NOMO-1 (cell line): Measurements from ENCODE around the gene UBTD2.
A peak's percentile ranks its signal among the peaks of the same experiment; 100 is the strongest.
"Not testable (repeated sequence)": the region's sequence is repeated elsewhere in the genome, so short reads cannot be mapped to it uniquely, and the experiment has no call there.

Source experiments
- DNase-seq, 2 experiments: peaks; one replicate each; lab custom pipeline; 2025; ENCODE audit not compliant: unreplicated experiment in 2 of 2; lab: John Stamatoyannopoulos, UW

UBTD2 gene

DNA sequence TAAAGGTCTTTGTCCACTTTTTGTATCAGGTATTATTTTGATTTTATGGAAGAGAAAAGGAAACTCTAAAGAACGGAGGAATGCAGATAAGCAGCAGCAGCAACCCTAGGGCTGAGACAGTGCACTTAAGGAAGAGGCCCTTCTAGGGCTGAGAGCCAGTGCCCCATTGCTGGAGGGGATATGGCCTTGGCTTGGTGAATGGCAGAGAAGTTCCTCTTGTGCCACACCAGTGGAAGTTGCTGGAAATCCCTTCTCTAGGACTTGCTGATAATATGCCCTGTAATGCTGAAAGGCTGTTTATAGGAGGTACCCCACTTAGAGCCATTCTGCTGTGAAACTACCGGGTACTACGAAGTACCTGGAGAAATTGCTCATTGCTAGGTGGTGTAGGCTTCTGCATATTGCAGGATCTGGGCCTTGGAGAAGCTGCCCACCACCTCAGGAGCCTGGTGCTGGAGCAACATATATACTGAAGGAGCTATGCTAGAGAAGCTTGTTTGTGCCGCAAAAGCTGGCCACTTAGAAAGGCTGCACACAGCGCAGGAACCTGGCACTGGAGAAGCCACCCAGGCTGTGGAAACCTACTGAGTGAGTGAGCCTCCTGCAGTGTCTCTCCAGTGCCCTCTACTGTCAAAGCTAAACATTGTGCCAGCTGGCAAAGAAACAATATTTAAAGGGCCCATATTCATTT is 9.6 kb upstream of the UBTD2 start:
- DNase-seq, result peak; percentile 47 to 78

DNA sequence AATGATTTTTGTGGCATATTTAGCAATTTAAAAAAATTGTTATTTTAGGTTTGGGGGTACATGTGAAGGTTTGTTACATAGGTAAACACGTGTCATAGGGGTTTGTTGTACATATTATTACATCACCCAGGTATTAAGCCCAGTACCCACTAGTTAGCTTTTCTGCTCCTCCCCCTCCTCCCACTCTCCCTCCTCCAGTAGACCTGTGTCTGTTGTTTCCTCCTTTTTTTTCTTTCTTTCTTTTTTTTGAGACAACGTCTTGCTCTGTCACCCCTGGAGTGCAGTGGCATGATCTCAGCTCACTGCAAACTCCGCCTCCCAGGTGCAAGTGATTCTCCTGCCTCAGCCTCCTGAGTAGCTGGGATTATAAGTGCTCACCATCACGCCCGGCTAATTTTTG is 8.3 kb upstream of the UBTD2 start:
- DNase-seq, result not testable (repeated sequence)

DNA sequence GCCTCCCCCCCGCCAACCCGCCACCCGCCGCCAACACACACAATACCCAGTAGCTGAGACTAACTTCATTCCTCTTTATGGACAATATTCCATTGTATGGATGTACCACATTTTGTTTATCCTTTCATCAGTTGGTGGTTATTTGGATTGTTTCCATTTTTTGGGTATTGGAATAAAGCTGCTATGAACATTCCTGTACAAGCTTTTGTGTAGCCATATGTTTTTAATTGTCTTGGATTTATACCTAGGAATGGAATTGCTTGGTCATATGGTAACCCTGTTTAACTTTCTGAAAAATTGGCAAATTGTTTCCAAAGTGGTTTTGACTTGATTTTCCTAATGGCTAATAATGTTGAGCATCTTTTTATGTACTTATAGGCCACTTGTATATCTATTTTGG is 4.9 kb upstream of the UBTD2 start:
- DNase-seq, result no peak

DNA sequence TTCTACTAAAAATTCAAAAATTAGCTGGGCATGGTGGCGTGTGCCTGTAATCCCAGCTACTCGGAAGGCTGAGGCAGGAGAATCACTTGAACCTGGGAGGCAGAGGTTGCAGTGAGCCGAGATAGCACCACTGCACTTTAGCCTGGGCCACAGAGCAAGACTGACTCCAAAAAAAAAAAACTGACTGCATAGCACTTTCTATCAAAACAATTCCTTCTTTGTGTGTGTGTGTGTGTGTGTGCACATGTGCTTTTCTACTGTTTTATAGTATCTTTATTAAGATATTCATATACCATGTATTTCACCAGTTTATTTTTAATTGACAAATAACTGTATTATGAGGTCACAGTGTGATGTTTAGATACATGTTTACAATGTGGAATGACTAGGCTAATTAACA is 3.6 kb upstream of the UBTD2 start:
- not testable (repeated sequence) for DNase-seq

DNA sequence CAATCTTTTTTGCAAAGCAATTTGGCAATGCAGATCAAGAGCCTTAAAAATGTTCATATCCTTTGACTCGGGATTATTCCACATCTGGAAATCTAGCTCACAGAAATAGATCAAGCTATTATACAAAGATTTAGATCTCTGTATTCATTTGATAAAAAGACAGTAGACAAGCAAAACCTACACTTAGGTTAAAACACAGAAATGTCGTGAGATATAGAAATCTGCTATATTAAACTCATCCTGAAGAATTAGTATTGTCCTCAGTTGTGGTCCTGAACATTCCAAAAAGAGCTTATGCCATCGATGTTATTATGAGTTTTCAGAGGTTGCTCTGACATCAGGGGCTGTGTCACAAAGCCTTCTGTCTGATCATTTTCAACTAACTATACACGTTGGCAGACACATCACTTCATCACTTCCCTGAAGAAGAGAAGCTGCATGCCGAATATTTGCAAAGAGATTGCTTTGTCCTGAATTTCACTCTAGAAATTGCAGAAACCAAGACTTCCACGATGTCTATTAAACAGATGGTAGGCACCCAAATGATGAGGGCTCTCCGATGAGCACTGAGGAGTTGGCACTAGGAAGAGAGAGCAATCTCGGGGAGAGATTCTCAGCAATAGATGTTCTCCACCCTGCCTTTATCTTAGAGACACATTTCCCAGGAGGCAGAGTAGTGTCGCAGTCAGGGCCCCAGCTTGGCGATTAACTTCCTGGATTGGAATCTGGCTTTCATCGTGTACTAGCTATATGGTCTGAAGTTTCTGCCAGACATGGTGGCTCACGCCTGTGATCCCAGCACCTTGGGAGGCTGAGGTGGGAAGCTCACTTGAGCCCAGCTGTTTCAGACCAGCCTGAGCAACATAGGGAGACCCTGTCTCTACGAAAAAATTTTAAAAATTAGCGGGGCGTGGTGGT is 1.9 kb upstream of the UBTD2 start:
- DNase-seq, result no peak

DNA sequence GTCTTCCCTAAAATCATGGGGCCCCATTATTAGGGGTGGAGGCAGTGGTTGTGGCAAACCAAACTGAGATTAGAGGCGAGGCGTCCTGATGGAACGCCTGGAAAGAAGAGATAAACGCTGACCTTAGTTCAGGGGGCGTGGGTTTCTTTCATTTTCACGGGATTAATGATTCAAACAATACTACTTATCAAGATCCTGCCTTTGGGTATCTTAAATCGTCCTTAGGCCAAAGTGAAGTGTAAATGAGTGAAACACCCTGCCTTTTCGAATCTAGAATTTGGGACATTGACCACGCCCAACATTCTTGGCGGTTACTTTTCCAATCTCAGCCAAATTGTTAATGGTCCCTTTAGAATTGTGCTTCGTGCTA is 1.0 kb upstream of the UBTD2 start:
- DNase-seq, result no peak

DNA sequence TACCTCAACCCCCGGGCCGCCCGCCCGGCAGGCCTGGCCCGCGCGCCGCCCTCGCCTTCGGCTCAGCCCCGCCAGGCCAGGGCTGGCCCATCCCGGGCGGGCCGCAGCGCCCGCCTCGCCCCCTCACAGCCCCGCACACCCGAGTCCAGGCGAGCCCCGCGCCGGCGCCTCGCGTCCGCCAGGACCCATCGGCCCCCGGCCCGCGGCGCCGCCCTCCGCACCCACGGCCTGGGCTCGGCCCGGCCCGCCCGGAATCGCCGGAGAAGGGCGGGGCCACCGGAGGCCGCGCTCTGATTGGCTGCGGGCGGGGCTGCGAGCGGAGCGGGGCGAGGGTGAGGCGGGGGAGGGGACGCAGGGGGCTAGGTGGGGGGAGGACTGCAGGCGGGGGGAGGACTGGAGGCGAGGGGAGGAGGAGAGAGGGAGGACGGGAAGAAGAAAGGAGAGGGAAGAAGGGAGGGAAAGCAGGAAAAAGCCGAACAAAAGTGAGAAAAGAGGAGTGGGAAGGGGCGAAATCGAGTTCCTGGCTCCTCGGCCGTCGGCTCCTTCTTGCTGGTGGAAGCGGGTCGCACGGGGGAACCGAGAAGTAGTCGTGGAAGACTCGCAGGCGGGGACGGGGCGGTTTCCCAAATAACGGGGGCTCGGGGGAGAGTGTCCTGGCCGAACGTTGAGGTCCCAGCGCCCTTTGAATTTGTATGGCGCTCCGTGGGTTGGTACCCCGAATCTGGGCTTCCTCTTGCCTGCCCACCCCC is 472 bp upstream of the UBTD2 start:
- peak; percentile 72 to 87 for DNase-seq

DNA sequence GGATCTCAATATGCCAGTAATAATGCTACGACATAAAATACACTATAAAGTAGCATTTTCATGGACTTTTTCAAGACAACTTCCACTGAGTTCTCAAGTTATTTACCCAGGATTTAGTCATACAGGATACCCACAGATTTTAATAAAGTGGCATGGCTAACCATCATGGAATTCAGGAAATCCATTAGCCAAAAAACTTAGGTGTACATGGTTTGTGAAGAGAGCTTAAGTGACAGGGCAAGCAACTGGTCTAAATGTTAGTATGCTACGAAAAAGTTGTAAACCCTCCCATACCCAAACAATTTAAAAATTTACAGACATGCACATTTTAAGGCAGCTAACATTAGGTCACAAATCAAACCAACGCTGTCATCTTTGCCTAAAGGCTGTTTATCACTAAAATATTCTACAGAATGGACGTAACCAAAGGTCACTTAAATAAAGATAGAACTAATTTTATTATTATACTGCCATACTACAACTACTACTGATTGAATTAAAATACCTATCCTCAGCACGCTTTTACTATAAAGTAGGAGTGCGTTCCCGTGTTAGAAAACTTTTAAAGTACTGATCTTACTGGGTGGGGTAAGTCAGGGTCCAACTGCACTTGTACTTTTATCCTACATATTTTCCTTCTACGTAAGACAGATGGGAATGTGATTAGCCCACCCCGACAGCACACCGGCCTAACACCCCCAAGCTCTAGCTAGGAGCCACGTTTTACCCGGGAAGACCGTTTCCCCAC is 1.1 kb downstream of the UBTD2 start:
- no peak for DNase-seq

DNA sequence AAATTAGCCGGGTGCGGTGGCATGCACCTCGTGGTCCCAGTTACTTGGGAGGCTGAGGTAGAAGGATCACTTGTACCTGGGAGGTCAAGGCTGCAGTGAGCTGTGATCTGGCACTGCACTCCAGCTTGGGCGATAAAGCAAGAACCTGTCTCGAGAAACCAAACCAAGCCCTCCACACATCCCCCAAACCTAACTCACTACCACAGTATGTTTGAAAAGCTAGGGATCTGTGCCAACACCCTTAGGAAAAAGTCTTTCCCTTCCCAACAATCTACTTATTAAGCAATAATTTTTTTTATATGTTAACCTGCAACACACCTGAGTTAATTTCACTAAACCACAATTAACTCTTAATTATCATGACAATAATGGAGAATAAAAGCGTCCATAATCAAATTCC is 2.2 kb downstream of the UBTD2 start:
- DNase-seq, result no peak

DNA sequence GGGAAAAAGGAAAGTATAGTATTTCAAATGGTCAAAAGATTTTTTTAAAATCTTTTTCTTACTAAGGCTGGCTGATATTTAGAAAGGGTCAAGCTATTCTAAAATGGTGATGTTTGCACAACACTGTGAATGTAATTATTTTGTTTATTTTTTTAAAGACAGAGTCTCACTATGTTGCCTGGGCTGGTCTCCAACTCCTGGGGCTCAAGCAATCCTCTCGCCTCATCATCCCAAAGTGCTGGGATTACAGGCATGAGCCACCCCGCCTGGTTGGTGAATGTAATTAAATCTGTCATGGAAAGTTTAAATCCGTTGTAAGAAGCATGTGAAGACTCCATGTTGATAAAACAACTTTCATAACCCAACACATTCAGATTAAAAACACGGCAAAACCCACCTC is 2.6 kb downstream of the UBTD2 start:
- DNase-seq, result no peak

DNA sequence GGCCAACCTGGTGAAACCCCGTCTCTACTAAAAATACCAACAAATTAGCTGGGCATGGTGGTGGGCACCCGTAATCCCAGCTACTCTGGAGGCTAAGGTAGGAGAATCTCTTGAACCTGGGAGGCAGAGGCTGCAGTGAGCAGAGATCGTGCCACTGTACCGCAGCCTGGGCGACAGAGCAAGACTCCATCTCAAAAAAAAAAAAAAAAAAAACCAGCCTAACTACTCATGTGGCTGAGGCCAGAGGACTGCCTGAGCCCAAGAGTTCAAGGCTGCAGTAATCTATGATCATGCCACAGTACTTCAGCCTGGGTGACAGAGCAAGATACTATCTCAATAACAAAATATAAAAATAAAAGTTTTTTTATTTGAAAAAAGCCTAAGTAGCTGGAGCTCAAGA is 3.2 kb downstream of the UBTD2 start:
- DNase-seq, result no peak

DNA sequence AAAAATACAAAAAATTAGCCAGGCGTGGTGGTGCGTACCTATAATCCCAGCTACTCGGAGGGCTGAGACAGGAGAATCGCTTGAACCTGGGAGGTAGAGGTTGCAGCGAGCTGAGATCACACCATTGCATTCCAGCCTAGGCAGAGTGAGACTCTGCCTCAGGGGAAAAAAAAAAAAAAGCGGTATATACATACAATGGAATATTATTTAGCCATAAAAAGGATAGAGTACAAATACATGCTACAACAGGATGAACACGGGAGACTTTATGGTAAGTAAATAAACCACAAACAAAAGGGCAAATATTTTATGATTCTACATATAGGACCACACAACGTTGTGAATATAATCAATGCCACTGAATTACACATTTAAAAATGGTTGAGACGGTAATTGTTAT is 5.2 kb downstream of the UBTD2 start:
- DNase-seq, result no peak

DNA sequence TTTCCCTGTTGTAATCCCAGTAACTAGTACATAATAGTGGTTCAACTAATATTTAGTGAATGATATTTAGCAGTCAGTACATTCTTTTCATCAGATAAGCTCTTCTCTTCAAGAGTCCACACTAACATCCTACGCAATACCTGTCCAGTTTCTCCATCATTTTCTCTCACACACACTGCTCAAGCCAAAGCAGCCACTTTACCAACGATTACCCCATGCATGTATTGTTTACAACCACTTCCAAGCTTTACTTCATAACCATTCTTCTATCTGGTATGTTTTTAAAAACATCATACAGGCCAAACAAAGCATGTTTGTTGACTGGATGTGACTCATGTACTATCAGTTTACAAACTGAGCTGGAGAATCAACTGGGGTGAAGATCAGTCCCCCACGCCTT is 7.3 kb downstream of the UBTD2 start:
- no peak for DNase-seq

DNA sequence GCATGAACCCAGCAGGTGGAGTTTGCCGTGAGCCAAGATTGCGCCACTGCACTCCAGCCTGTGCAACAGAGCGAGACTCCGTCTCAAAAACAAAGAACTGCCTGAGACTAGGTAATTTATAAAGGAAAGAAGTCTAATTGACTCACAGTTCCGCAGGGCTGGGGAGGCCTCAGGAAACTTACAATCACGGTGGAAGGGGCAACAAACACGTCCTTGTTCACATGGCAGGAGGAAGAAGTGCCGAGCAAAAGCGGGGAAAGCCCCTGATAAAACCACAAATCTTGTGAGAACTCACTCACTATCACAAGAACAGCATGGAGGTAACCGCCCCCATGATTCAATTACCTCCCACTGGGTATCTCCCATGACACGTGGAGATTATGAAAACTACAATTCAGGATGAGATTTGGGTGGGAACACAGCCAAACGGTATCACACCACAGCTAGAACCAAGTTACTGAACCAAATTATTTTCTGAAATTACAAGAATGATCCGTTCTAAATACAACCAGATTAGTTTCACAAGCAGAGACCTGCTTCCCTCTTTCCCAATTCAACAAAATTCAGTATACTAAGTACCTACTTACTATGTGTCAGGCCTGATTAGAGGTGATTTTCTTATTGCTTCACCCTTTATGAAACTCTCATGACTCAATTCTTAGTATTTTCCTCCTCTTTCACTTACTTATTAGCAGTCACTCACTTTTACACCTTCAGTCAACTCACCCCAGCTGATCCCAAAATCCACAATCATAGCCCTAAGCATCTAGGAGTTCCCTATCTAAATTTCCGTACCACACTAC is 8.4 kb downstream of the UBTD2 start:
- DNase-seq, result peak in 1 of 2 experiments; percentile 37

DNA sequence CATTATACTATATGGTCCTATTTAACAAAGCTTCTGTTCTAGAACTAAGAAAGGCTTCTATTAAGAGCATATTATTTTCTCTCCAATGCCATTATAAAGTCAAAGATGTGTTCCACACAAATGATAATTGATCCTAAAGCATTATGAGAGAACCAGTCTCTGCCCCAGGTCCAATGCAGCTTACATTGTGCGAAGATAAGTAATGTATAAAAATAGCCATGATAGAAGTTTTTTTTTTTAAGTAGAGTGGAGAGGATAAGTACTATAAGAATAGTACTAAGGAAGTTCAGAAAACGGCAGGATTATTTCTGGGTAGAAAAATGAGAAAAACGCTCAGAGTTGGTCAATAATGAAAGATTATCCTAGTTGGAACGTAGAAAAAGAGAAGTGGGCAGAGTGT is 15.6 kb downstream of the UBTD2 start:
- no peak for DNase-seq

DNA sequence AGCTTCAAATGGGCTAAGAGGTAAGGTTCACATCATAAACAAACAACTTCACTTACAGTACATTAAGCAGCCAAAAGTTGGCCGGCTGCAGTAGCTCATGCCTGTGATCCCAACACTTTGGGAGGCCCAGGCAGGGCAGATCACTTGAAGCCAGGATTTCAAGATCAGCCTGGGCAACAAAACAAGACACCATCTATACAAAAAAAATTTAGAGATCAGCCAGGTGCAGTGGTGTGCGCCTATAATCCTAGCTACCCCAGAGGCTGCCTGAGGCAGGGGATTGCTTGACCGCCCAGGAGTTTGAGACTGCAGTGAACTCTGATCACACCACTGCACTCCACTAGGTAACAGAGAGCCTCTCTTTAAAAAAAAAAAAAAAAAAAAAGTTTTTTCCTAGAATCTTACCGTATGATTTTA is 16.9 kb downstream of the UBTD2 start:
- DNase-seq, result no peak

DNA sequence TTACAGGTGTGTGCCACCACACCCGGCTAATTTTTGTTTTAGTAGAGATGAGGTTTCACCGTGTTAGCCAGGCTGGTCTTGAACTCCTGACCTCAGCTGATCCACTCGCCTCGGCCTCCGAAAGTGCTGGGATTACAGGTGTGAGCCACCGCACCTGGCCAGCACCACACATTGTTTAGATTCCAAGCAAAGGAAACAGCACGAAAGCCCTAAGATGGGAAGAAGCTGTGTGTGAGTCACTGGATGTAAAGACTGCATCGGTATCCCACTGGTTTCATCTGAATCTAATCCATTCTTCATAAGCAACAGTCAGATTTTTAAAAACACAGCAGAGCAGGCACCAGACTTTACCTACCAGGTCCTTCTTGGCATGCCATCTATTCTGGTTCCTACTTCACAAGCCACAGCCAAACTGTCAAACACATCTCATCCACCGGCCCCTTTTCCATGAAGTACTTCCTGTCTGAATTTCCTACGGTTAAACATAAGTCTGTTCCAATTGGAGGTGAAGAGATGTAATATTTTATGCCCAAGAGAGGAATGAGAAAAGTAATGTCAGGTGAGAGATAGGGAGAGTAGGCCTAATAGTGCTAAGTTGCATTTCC is 17.4 kb downstream of the UBTD2 start:
- DNase-seq, result no peak

DNA sequence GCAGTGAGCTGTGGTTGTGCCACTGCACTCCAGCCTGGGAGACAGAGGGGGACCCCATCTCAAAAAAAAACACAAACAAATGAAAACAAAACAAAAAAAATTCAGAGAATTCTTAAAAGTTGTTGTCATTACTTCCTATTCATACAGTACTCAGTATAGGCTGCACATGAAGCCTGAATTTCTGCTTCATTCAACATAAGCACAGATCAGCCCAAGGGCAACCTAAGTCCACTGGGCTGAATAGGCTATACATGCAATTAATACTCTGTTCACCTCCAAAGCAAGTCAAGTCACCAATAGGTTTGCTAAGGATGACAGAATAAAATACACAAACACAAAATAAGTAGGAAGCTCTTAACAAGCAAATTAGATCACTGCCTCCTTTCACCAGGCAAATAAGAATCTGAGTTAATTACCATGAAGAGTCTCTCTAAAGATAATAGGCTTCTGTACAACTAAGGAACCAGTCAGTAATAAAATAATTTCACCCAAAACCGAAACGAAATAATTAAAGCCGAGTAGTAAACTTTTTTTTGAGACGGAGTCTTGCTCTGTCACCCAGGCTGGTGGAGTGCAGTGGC is 18.7 kb downstream of the UBTD2 start:
- DNase-seq, result no peak

DNA sequence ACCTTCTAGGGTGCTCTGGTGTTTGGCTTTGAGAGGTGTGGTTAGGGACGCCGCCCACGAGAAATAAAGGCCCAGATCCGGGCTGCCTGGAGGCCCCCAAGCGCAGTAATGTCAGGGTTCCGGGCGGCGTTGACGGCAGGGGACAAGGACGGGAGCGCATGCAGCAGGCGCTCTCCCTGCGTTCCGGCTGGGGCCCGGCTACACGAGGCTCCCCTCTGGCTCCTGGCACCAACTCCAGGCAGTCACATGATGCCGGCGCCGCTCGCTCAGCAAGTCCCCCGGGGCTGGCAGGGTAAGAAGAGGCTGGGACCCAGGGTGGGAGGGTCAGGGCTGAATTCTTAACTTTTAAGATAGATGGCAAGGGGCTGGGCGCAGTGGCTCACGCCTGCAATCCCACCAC is 28.1 kb downstream of the UBTD2 start:
- no peak for DNase-seq
